Naive thymus-derived CD4-positive, alpha-beta T cell (primary cell): ENCODE data around the gene LCK. TPM values are rescaled to one million over a fixed set of nuclear protein-coding genes. Genes with fewer than 3 reads are reported as not detected.

Experiments
- ATAC-seq: fragments of 150-1000 bp; cut with Tn5 transposase; 2 replicates; pipeline ENCODE4 v1.10.0; 2021; ENCODE audit warnings: mild to moderate bottlenecking, moderate library complexity
- CTCF ChIA-PET: fragments of 350-600 bp; sonication (Branson Sonifier 250); formaldehyde crosslinking; loops from one replicate; lab custom pipeline; 2021; ENCODE audit warnings: antibody characterized with exemption; lab: Charles Lee
- POLR2A ChIA-PET: fragments of 350-600 bp; sonication (Branson Sonifier 250); formaldehyde crosslinking; loops from one replicate; lab custom pipeline; 2021; ENCODE audit warnings: antibody characterized with exemption, inconsistent platforms; lab: Charles Lee
- DNase-seq, 9 donors: peaks; one replicate each; pipeline versions ENCODE4 v3.0.0 to v3.0.0-alpha.2; 2020 to 2022; ENCODE audit warnings: mixed read lengths in 1 of 9
- H3K27ac ChIP-seq: one replicate; pipeline ENCODE4 v1.7.0; 2013; ENCODE audit warnings: mild to moderate bottlenecking, low read depth, low read length, moderate library complexity
- H3K27me3 ChIP-seq, 2 donors: one replicate each; pipeline ENCODE4 v1.7.0; 2013; ENCODE audit warnings: low read length in 2 of 2, mild to moderate bottlenecking in 2 of 2, moderate library complexity in 2 of 2; ENCODE audit not compliant: control insufficient read depth in 2 of 2, insufficient read depth in 2 of 2
- H3K36me3 ChIP-seq, 3 experiments: 1 replicate in 2 of 3; 2 replicates in 1 of 3; pipeline ENCODE4 v1.7.0; 2013; ENCODE audit warnings: low read length in 3 of 3, mild to moderate bottlenecking in 3 of 3, moderate library complexity in 1 of 3; ENCODE audit not compliant: insufficient read depth in 3 of 3, control insufficient read depth in 2 of 3
- H3K4me1 ChIP-seq, 2 donors: one replicate each; pipeline ENCODE4 v1.7.0; 2013; ENCODE audit warnings: low read length in 2 of 2, mild to moderate bottlenecking in 2 of 2, moderate library complexity in 1 of 2; ENCODE audit not compliant: control insufficient read depth in 2 of 2, insufficient read depth in 2 of 2
- H3K4me3 ChIP-seq: 2 replicates; pipeline ENCODE4 v1.7.0; 2013; ENCODE audit warnings: mild to moderate bottlenecking, low read length
- H3K9me3 ChIP-seq, 3 experiments: 1 replicate in 2 of 3; 2 replicates in 1 of 3; pipeline ENCODE4 v1.7.0; 2013; ENCODE audit warnings: low read length in 3 of 3; ENCODE audit not compliant: control insufficient read depth in 2 of 3
- H3K27ac Mint-ChIP-seq, 9 donors: one replicate each; pipeline ENCODE4 v1.8.0; 2020 to 2022; ENCODE audit warnings: mixed read lengths in 9 of 9, mild to moderate bottlenecking in 8 of 9, moderate library complexity in 5 of 9, inconsistent platforms in 2 of 9
- H3K27me3 Mint-ChIP-seq, 5 donors: one replicate each; pipeline ENCODE4 v1.8.0; 2021 to 2022; ENCODE audit warnings: mixed read lengths in 5 of 5, mild to moderate bottlenecking in 1 of 5
- H3K36me3 Mint-ChIP-seq, 5 donors: one replicate each; pipeline ENCODE4 v1.8.0; 2020 to 2022; ENCODE audit warnings: mixed read lengths in 5 of 5, mild to moderate bottlenecking in 3 of 5, inconsistent platforms in 1 of 5
- H3K4me1 Mint-ChIP-seq, 7 donors: one replicate each; pipeline ENCODE4 v1.8.0; 2020 to 2022; ENCODE audit warnings: mixed read lengths in 7 of 7, mild to moderate bottlenecking in 3 of 7, inconsistent platforms in 1 of 7
- H3K4me3 Mint-ChIP-seq, 10 donors: one replicate each; pipeline ENCODE4 v1.8.0; 2020 to 2022; ENCODE audit warnings: mild to moderate bottlenecking in 10 of 10, mixed read lengths in 10 of 10, moderate library complexity in 6 of 10, inconsistent platforms in 2 of 10
- H3K9me3 Mint-ChIP-seq, 11 donors: one replicate each; pipeline ENCODE4 v1.8.0; 2020 to 2022; ENCODE audit warnings: mixed read lengths in 11 of 11, mild to moderate bottlenecking in 4 of 11, inconsistent platforms in 1 of 11, moderate library complexity in 1 of 11
- intact Hi-C, 2 donors: fragments of 100-400 bp; cut with micrococcal nuclease; formaldehyde crosslinking; loops; one replicate each; pipeline ENCODE4 v1.15.1; 2023
- polyA plus RNA-seq, 2 donors: library from polyadenylated mRNA; unstranded; fragments of 300-500 nt; fragmentation: Illumina TruSeq; gene quantifications; one replicate each; pipeline ENCODE4 v1.2.3, GENCODE V29; 2021
- total RNA-seq, 6 experiments: library from RNA in 5 of 6; stranded (reverse) in 5 of 6; gene quantifications; 1 replicate in 5 of 6; 2 replicates in 1 of 6; pipeline ENCODE4 v1.2.3 and lab custom pipeline; 2021 to 2026

The LCK gene
- total and polyA plus RNA-seq, 7 experiments from 2014 or later, result 245 to 1,109 (median 480) TPM

- peak within 1 kb of the TSS; percentile 90 to 98 (median 97) for H3K4me3 Mint-ChIP-seq
- peak within 1 kb of the TSS; percentile 94 to 99 (median 98) for H3K27ac Mint-ChIP-seq
- no peaks in the 10 kb centered on the region for H3K27me3 Mint-ChIP-seq
- ChIA-PET CTCF (interaction anchor here (1.3 to 1.5 kb wide), 2 partner anchors 19 to 150 kb away, joined by 6 read pairs; no protein-coding TSS in a partner anchor), POLR2A (interaction anchor here (0.5 to 2.4 kb wide), 7 partner anchors 8 to 68 kb away, joined by 4 to 10 read pairs (median 5); partner anchors contain the start of genes IQCC and LCK)
- ATAC-seq (peak; percentile 95), DNase-seq (peak; percentile 71 to 94 (median 89))
- Histone ChIP-seq H3K4me1 (peaks cover 23 to 24% of the 10 kb centered on the region in 2 donors), H3K4me3 (peak within 1 kb of the TSS; percentile 99), H3K27ac (peak within 1 kb of the TSS; percentile 99), H3K27me3 (no peaks in the 10 kb centered on the region), H3K9me3 (no peaks in the 10 kb centered on the region), H3K36me3 (peaks cover 5 to 34% (median 11%) of the 10 kb centered on the region in 3 experiments)
- H3K9me3 Mint-ChIP-seq, result no peaks in the 10 kb centered on the region
- H3K36me3 Mint-ChIP-seq, result peaks cover 0 to 25% (median 11%) of the 10 kb centered on the region in 5 donors
- H3K4me1 Mint-ChIP-seq, result peaks cover 14 to 57% (median 37%) of the 10 kb centered on the region in 7 donors
- intact Hi-C loops, result loop anchor here (1.0 to 2.0 kb wide), 13 partner anchors 17 to 172 kb away; partner anchors contain the start of genes BSDC1 (in 2 of the 2), CCDC28B (in 2 of the 2), HDAC1 (in 2 of the 2) and IQCC (in 1 of the 2)
Measured at GRCh38 chr1:32221980-32222755, 28.9 kb upstream of the LCK start, which contains the start of the genes EIF3I and TMEM234. EIF3I (plus strand) TSS chr1:32222407; CDS start chr1:32222442, 35 bp downstream. TMEM234 (minus strand) TSS chr1:32222353; CDS start chr1:32222322, 31 bp downstream.

GRCh38 chr1:32223683-32224082, 27.4 kb upstream of the LCK start:
- peak overlapping the region; percentile 99 for H3K27ac ChIP-seq
- peaks cover 6 to 44% (median 24%) of the 10 kb centered on the region in 3 experiments for H3K36me3 ChIP-seq

GRCh38 chr1:32224285-32224684, 26.8 kb upstream of the LCK start:
- DNase-seq, result no peak
- H3K4me1 Mint-ChIP-seq, result peaks cover 21 to 56% (median 43%) of the 10 kb centered on the region in 7 donors
- no peaks in the 10 kb centered on the region for H3K27me3 Mint-ChIP-seq
- Histone ChIP-seq H3K4me1 (peaks cover 23 to 24% of the 10 kb centered on the region in 2 donors), H3K4me3 (no peak overlapping the region), H3K27me3 (no peaks in the 10 kb centered on the region), H3K36me3 (peaks cover 12 to 47% (median 28%) of the 10 kb centered on the region in 3 experiments), H3K27ac (peak overlapping the region; percentile 99), H3K9me3 (no peaks in the 10 kb centered on the region)
- no peak for ATAC-seq
- ChIA-PET POLR2A (interaction anchor here (0.7 to 2.3 kb wide), 4 partner anchors 16 to 112 kb away, joined by 3 to 10 read pairs (median 4); partner anchors contain the start of gene MARCKSL1), CTCF (no interaction called here)
- H3K27ac Mint-ChIP-seq, result peak overlapping the region; percentile 52 to 99 (median 79)
- no peaks in the 10 kb centered on the region for H3K9me3 Mint-ChIP-seq
- intact Hi-C loops, result no loop called here
- peaks cover 8 to 42% (median 30%) of the 10 kb centered on the region in 5 donors for H3K36me3 Mint-ChIP-seq
- peak overlapping the region; percentile 63 to 98 (median 96) for H3K4me3 Mint-ChIP-seq

More at GRCh38 chr1:32223683-32224082, 27.4 kb upstream of the LCK start:
- no peaks in the 10 kb centered on the region for H3K27me3 ChIP-seq
- peak overlapping the region; percentile 52 to 99 (median 98) for H3K27ac Mint-ChIP-seq
- intact Hi-C loops, result loop anchor here (2.0 kb wide), 3 partner anchors 23 to 149 kb away; partner anchors contain the start of genes CCDC28B (in 1 of the 2) and LCK (in 1 of the 2)
- peaks cover 21 to 56% (median 43%) of the 10 kb centered on the region in 7 donors for H3K4me1 Mint-ChIP-seq
- peaks cover 23 to 24% of the 10 kb centered on the region in 2 donors for H3K4me1 ChIP-seq
- H3K9me3 ChIP-seq, result no peaks in the 10 kb centered on the region
- peak overlapping the region; percentile 90 to 98 (median 97) for H3K4me3 Mint-ChIP-seq
- H3K4me3 ChIP-seq, result no peak overlapping the region
- ChIA-PET CTCF (interaction anchor here (1.3 kb wide), 1 partner anchor 17 kb away, joined by 6 read pairs; no protein-coding TSS in a partner anchor), POLR2A (interaction anchor here (0.6 to 2.4 kb wide), 9 partner anchors 15 to 170 kb away, joined by 3 to 10 read pairs (median 4); partner anchors contain the start of genes IQCC and MARCKSL1)
- peaks cover 7 to 37% (median 27%) of the 10 kb centered on the region in 5 donors for H3K36me3 Mint-ChIP-seq
- no peaks in the 10 kb centered on the region for H3K27me3 Mint-ChIP-seq
- no peaks in the 10 kb centered on the region for H3K9me3 Mint-ChIP-seq
- DNase-seq, result no peak
- ATAC-seq, result no peak

GRCh38 chr1:32228771-32229170, 22.3 kb upstream of the LCK start:
- peak overlapping the region in 5 of 9 donors; percentile 14 to 73 (median 36) for H3K27ac Mint-ChIP-seq
- H3K9me3 Mint-ChIP-seq, result no peaks in the 10 kb centered on the region
- DNase-seq (no peak), ATAC-seq (no peak)
- Histone ChIP-seq H3K27me3 (no peaks in the 10 kb centered on the region), H3K4me3 (no peak overlapping the region), H3K27ac (no peak overlapping the region), H3K4me1 (peaks cover 4 to 5% of the 10 kb centered on the region in 2 donors), H3K9me3 (no peaks in the 10 kb centered on the region), H3K36me3 (peaks cover 15 to 72% (median 25%) of the 10 kb centered on the region in 3 experiments)
- CTCF ChIA-PET, result interaction anchor here (1.7 to 1.9 kb wide), 2 partner anchors 12 to 13 kb away, joined by 5 to 13 read pairs; no protein-coding TSS in a partner anchor
- H3K36me3 Mint-ChIP-seq, result peaks cover 13 to 35% (median 30%) of the 10 kb centered on the region in 5 donors
- no peak overlapping the region for H3K4me3 Mint-ChIP-seq
- intact Hi-C loops, result no loop called here
- H3K27me3 Mint-ChIP-seq, result no peaks in the 10 kb centered on the region
- peaks cover 6 to 22% (median 17%) of the 10 kb centered on the region in 7 donors for H3K4me1 Mint-ChIP-seq
- POLR2A ChIA-PET, result interaction anchor here (1.1 to 2.1 kb wide), 3 partner anchors 13 to 108 kb away, joined by 3 to 15 read pairs (median 6); partner anchors contain the start of gene MARCKSL1

DNA sequence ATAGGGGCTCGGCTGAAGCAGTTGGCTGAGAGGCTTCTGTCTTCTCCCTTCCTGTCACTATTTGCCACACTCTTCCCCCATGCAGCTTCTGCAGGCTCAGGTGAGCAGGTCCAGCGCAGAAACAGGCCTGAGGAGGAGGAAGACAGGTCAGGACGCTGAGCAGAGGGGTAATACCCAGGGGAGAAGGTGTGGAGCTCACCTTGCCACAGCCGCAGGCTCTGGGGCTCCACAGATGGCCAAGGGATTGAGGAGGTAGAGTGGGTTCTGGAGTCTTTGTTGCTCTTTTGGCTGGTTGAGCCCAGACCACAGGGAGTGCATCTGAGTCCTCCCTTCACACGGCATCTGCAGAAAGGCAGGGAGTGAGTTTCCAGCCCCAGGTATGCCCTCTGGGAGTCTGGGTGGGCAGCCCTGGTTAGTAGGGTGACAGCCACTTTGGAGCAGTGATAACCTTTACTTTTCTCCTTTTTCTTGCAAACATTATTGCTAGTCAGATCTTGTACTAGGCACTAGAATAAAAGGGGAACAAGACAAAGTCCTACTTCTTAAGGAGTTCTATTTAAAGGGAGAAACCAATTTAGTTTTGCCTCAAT, 19.1 kb upstream of the LCK start:
- H3K36me3 ChIP-seq, result peaks cover 10 to 50% (median 17%) of the 10 kb centered on the region in 3 experiments
- peaks cover 0 to 14% (median 8%) of the 10 kb centered on the region in 7 donors for H3K4me1 Mint-ChIP-seq

More for the DNA sequence above, 19.1 kb upstream of the LCK start:
- H3K4me3 Mint-ChIP-seq, result no peak overlapping the region
- ChIA-PET POLR2A (interaction anchor here (0.7 to 1.1 kb wide), 2 partner anchors 9 to 19 kb away, joined by 4 to 5 read pairs; partner anchors contain the start of gene LCK), CTCF (no interaction called here)
- Histone ChIP-seq H3K9me3 (no peaks in the 10 kb centered on the region), H3K27me3 (no peaks in the 10 kb centered on the region), H3K4me1 (no peaks in the 10 kb centered on the region), H3K27ac (no peak overlapping the region), H3K4me3 (no peak overlapping the region)
- no peaks in the 10 kb centered on the region for H3K9me3 Mint-ChIP-seq
- intact Hi-C loops, result no loop called here
- no peak for ATAC-seq
- peak overlapping the region in 3 of 9 donors; percentile 56 to 68 (median 67) for H3K27ac Mint-ChIP-seq
- no peaks in the 10 kb centered on the region for H3K27me3 Mint-ChIP-seq
- DNase-seq, result no peak
- peaks cover 13 to 21% (median 18%) of the 10 kb centered on the region in 5 donors for H3K36me3 Mint-ChIP-seq
